Thyroid gland (tissue), 4 donors: ENCODE results near the gene MS4A10. TPM values are rescaled to one million over a fixed set of nuclear protein-coding genes. Genes with fewer than 3 reads are reported as not detected.

Source experiments
- DNase-seq, 2 donors: peaks; one replicate each; pipeline ENCODE4 v3.0.0-alpha.2; 2019
- H3K27ac ChIP-seq, 3 donors: fragments of 200-600 bp; sonication (generic); 1 replicate in 2 of 3; 2 replicates in 1 of 3; pipeline ENCODE4 v1.5.1; 2016 to 2019; ENCODE audit warnings: mild to moderate bottlenecking in 1 of 3, moderate library complexity in 1 of 3
- H3K27me3 ChIP-seq: fragments of 200-600 bp; sonication (generic); one replicate; pipeline ENCODE4 v1.5.1; 2019
- H3K36me3 ChIP-seq, 2 donors: fragments of 200-600 bp; sonication (generic); one replicate each; pipeline ENCODE4 v1.5.1; 2016 to 2019
- H3K4me1 ChIP-seq, 2 donors: fragments of 200-600 bp; sonication (generic); one replicate each; pipeline ENCODE4 v1.5.1; 2017 to 2019
- H3K4me3 ChIP-seq, 3 donors: fragments of 200-600 bp; sonication (generic); replicated peaks in 1 of 3; 1 replicate in 2 of 3; 2 replicates in 1 of 3; pipeline ENCODE4 v1.5.1; 2016; ENCODE audit warnings: mild to moderate bottlenecking in 1 of 3
- H3K9me3 ChIP-seq: fragments of 200-600 bp; sonication (generic); one replicate; pipeline ENCODE4 v1.5.1; 2017
- POLR2A ChIP-seq, 2 donors: fragments of 450-650 bp; IDR thresholded peaks; one replicate each; pipeline ENCODE4 v1.6.1; 2017; ENCODE audit warnings: antibody characterized with exemption in 2 of 2, mild to moderate bottlenecking in 2 of 2, moderate library complexity in 1 of 2
- WGBS, 2 donors: methylation state at CpG; one replicate each; pipeline ENCODE4 v1.1.5; 2017; 5-methylcytosine and 5-hydroxymethylcytosine counted together
- intact Hi-C: fragments of 100-400 bp; cut with DNase I; formaldehyde crosslinking; loops from one replicate; pipeline ENCODE4 v1.15.1; 2023
- total RNA-seq, 4 donors: library from RNA; depleted of rRNA; stranded (reverse); fragments of >200 nt; gene quantifications; one replicate each; pipeline ENCODE4 v1.2.3, GENCODE V29; 2016
- TF ChIP-seq, protein P1 (sequence below), 6 experiments: fragments of 200-600 bp in 3 of 6; fragments of 450-650 bp in 3 of 6; sonication (generic) in 3 of 6; IDR thresholded peaks; one replicate each; pipeline ENCODE4 v1.5.1; 2016 to 2019; ENCODE audit warnings: antibody characterized with exemption in 6 of 6, mild to moderate bottlenecking in 2 of 6, inconsistent platforms in 1 of 6, moderate library complexity in 1 of 6

MS4A10 gene
- total RNA-seq, 4 donors from 2014 or later, result not detected

DNA sequence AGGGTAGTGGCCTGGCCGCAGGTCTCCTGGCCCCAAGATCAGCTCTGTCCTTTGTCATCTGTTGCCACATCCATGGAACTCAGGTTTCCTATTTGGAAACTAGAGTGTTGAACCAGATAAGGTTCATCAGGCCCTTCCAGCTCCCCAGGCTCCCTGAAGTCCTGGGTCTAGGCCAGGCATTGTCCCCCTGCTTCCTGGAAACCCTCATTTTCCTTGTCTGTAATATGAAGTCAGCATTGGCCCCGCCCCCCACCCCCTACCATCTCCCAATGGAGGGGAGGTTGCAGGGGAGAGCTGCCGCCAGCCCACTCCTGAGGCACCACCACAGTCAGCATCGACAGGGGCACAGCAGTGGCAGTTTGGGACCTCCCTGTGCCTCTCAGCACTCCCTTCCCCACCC lies 9.0 kb upstream of the MS4A10 start:
- Histone ChIP-seq H3K36me3 (no peaks in the 10 kb centered on the region), H3K9me3 (no peaks in the 10 kb centered on the region), H3K4me3 (no peak overlapping the region), H3K27ac (no peak overlapping the region), H3K4me1 (peaks cover 0 to 8% of the 10 kb centered on the region in 2 donors), H3K27me3 (no peaks in the 10 kb centered on the region)
- no peak for TF ChIP-seq POLR2A (IDR thresholded peaks at IDR 0.05)
- no peak for DNase-seq
- intact Hi-C loops, result no loop called here
- 54 to 79% methylated on average over 2 to 3 of the region's 4 CpGs for WGBS, 2 donors

DNA sequence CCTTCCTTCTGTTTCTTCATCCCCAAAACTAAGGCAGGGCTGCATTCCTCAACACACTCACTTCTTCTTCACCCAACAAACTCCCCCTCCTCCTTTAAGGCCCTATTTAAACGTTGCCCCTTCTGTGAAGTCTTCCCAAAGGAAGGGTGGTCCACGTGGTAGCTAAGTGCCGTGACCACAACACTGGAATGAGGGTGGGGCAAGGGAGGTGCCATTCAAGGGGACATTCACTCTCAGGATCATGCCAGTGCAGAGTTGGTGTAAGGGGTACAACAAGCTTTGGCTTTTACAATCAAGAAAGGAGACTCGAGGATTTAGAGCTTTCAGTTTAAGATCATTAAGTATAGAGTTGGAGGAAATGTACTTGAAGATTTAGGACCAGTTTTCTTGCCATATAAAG lies 8.0 kb upstream of the MS4A10 start:
- DNase-seq, result no peak
- WGBS, 2 donors, result 40 to 50% methylated on average over 4 of the region's 4 CpGs
- TF ChIP-seq POLR2A (IDR thresholded peaks at IDR 0.05), result no peak
- TF ChIP-seq, protein P1, sequence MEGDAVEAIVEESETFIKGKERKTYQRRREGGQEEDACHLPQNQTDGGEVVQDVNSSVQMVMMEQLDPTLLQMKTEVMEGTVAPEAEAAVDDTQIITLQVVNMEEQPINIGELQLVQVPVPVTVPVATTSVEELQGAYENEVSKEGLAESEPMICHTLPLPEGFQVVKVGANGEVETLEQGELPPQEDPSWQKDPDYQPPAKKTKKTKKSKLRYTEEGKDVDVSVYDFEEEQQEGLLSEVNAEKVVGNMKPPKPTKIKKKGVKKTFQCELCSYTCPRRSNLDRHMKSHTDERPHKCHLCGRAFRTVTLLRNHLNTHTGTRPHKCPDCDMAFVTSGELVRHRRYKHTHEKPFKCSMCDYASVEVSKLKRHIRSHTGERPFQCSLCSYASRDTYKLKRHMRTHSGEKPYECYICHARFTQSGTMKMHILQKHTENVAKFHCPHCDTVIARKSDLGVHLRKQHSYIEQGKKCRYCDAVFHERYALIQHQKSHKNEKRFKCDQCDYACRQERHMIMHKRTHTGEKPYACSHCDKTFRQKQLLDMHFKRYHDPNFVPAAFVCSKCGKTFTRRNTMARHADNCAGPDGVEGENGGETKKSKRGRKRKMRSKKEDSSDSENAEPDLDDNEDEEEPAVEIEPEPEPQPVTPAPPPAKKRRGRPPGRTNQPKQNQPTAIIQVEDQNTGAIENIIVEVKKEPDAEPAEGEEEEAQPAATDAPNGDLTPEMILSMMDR (IDR thresholded peaks at IDR 0.05), result no peak

DNA sequence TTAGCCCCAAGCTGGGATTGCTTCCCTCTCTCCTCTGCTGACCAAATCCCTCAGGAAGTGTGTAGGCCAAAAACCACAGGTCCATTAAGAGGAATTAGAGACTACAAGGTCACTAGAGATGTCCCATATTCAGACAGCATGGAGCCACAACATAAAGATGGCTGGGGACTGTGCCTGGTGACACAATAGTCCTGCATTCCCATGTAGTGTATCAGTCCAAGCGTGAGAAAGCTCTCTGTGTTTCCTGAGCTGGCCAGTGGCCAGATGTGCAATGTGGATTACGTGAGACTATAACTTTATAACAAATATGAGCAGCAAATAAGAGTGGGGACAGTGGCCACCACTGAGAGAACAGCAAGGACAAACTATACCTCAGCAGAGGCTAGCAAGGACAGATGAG lies 7.6 kb upstream of the MS4A10 start:
- DNase-seq, result no peak
- Histone ChIP-seq H3K9me3 (no peaks in the 10 kb centered on the region), H3K27ac (no peak overlapping the region), H3K4me1 (peaks cover 0 to 8% of the 10 kb centered on the region in 2 donors), H3K4me3 (no peak overlapping the region), H3K36me3 (no peaks in the 10 kb centered on the region), H3K27me3 (no peaks in the 10 kb centered on the region)
- TF ChIP-seq, protein P1 (IDR thresholded peaks at IDR 0.05), result no peak
- WGBS, 2 donors, result 41 to 47% methylated on average over 2 of the region's 2 CpGs
- intact Hi-C loops, result no loop called here

More for the DNA sequence above, 8.0 kb upstream of the MS4A10 start:
- Histone ChIP-seq H3K36me3 (no peaks in the 10 kb centered on the region), H3K27me3 (no peaks in the 10 kb centered on the region), H3K4me3 (no peak overlapping the region), H3K4me1 (peaks cover 0 to 8% of the 10 kb centered on the region in 2 donors), H3K27ac (no peak overlapping the region), H3K9me3 (no peaks in the 10 kb centered on the region)
- intact Hi-C loops, result no loop called here

DNA sequence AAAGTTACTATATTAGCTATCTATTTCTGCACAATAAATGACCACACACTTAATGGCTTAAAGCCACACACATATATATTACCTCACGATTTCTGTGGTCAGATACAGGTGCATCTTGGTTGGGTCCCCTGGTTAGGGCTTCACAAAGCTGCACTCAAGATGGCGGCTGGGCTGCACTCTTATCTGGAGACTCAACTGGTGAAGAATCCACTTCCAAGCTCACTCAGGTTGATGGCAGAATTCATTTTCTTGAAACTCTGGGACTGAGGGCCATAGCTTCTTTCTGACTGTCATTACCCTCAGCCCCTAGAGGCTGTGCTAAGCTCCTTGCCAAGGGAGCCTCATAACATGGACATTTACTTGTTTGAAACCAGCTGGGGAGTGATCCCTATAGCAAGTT lies 5.1 kb upstream of the MS4A10 start:
- intact Hi-C loops, result no loop called here
- no peaks in the 10 kb centered on the region for H3K36me3 ChIP-seq
- TF ChIP-seq POLR2A (IDR thresholded peaks at IDR 0.05), result no peak
- TF ChIP-seq, protein P1 (IDR thresholded peaks at IDR 0.05), result no peak

DNA sequence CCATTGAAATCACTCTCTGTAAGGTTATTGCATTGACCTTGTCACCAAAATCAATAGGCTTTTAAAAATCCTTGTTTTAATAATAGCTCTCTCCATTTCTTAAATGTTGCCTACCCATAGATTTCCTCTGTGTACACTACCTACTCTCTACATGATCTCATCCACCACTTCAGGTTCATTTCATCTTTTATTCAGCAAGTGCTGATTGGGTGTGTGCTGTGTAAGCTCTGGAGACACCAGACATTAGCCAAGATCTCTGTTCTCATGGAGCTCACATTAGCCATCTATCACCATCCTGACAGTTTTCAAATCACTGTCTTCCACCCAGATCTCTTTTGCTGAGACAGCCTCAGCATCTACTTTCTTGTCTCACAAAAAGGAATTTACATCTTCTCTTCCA lies 4.4 kb upstream of the MS4A10 start:
- DNase-seq, result no peak
- TF ChIP-seq, protein P1 (IDR thresholded peaks at IDR 0.05), result no peak
- no peak for TF ChIP-seq POLR2A (IDR thresholded peaks at IDR 0.05)
- H3K27me3 ChIP-seq, result no peaks in the 10 kb centered on the region
- intact Hi-C loops, result no loop called here
- H3K27ac ChIP-seq, result no peak overlapping the region
- H3K9me3 ChIP-seq, result no peaks in the 10 kb centered on the region
- H3K4me3 ChIP-seq, result no peak overlapping the region
- H3K36me3 ChIP-seq, result no peaks in the 10 kb centered on the region
- peaks cover 0 to 4% of the 10 kb centered on the region in 2 donors for H3K4me1 ChIP-seq

More for the DNA sequence above, 5.1 kb upstream of the MS4A10 start:
- no peak for DNase-seq
- Histone ChIP-seq H3K9me3 (no peaks in the 10 kb centered on the region), H3K4me3 (no peak overlapping the region), H3K27me3 (no peaks in the 10 kb centered on the region), H3K27ac (no peak overlapping the region), H3K4me1 (peaks cover 0 to 8% of the 10 kb centered on the region in 2 donors)
- 82 to 84% methylated on average over 2 of the region's 2 CpGs for WGBS, 2 donors
